Uterus (tissue), 4 donors: ENCODE data around the gene EEFSEC. TPM values are rescaled to one million over a fixed set of nuclear protein-coding genes. Genes with fewer than 3 reads are reported as not detected.

Source experiments
- DNase-seq, 2 donors: peaks; one replicate each; pipeline ENCODE4 v3.0.0-alpha.2; 2019 to 2020
- H3K27ac ChIP-seq, 2 donors: fragments of 200-600 bp; sonication (generic); 1 replicate in 1 of 2; 2 replicates in 1 of 2; pipeline ENCODE4 v1.5.1; 2016 to 2018
- H3K27me3 ChIP-seq, 2 donors: fragments of 200-600 bp; sonication (generic); one replicate each; pipeline ENCODE4 v1.5.1; 2018 to 2019; ENCODE audit warnings: control low read depth in 1 of 2
- H3K36me3 ChIP-seq, 2 donors: fragments of 200-600 bp; sonication (generic); one replicate each; pipeline ENCODE4 v1.5.1; 2019; ENCODE audit warnings: control low read depth in 1 of 2
- H3K4me1 ChIP-seq, 2 donors: fragments of 200-600 bp; sonication (generic); one replicate each; pipeline ENCODE4 v1.5.1; 2018 to 2019; ENCODE audit warnings: control low read depth in 1 of 2
- H3K4me3 ChIP-seq, 2 donors: fragments of 200-600 bp; sonication (generic); 1 replicate in 1 of 2; 2 replicates in 1 of 2; pipeline ENCODE4 v1.5.1; 2018 to 2019; ENCODE audit warnings: mild to moderate bottlenecking in 1 of 2
- H3K9me3 ChIP-seq, 2 donors: fragments of 200-600 bp; sonication (generic); one replicate each; pipeline ENCODE4 v1.5.1; 2019; ENCODE audit warnings: control low read depth in 1 of 2
- CTCF ChIP-seq, 4 experiments: fragments of 200-600 bp in 2 of 4; fragments of 450-650 bp in 2 of 4; sonication (generic) in 2 of 4; IDR thresholded peaks; one replicate each; pipeline ENCODE4 v1.5.1; 2016 to 2019; ENCODE audit warnings: antibody characterized with exemption in 4 of 4, mild to moderate bottlenecking in 2 of 4, moderate library complexity in 1 of 4
- POLR2A ChIP-seq, 2 donors: fragments of 450-650 bp; IDR thresholded peaks; one replicate each; pipeline ENCODE4 v1.6.1; 2016; ENCODE audit warnings: antibody characterized with exemption in 2 of 2, mild to moderate bottlenecking in 1 of 2, moderate library complexity in 1 of 2
- intact Hi-C: fragments of 100-400 bp; cut with DNase I; formaldehyde crosslinking; loops from one replicate; pipeline ENCODE4 v1.15.1; 2023; ENCODE audit warnings: low total_unique reads
- small RNA-seq: library from RNA; depleted of rRNA; stranded (forward); fragments of <200 nt; gene quantifications from one replicate; pipeline ENCODE3, GENCODE V24; 2016
- total RNA-seq, 4 donors: library from RNA; depleted of rRNA in 3 of 4; stranded (reverse); fragments of >200 nt in 3 of 4; gene quantifications; one replicate each; pipeline versions ENCODE4 v1.1.0 to v1.2.4, GENCODE V29; 2014 to 2023
- donor health status: DM: yes; HTN: yes; CAD: no.

EEFSEC gene
- total RNA-seq, 4 donors from 2014 or later = 2.9 to 20.0 (median 12.5) TPM

GRCh38 chr3:128455116-128455515, 301.8 kb downstream of the EEFSEC start:
- H3K27me3 ChIP-seq = no peaks in the 10 kb centered on the region
- no peaks in the 10 kb centered on the region for H3K4me1 ChIP-seq
- intact Hi-C loops = no loop called here
- TF ChIP-seq POLR2A (IDR thresholded peaks at IDR 0.05) = no peak
- TF ChIP-seq CTCF (IDR thresholded peaks at IDR 0.05) = no peak
- no peaks in the 10 kb centered on the region for H3K36me3 ChIP-seq
- H3K9me3 ChIP-seq = no peaks in the 10 kb centered on the region
- no peak for DNase-seq
- no peak overlapping the region for H3K4me3 ChIP-seq
- H3K27ac ChIP-seq = no peak overlapping the region

- H3K9me3 ChIP-seq = no peaks in the 10 kb centered on the region
- no peak overlapping the region for H3K27ac ChIP-seq
- no peaks in the 10 kb centered on the region for H3K27me3 ChIP-seq
- intact Hi-C loops = no loop called here
- H3K4me1 ChIP-seq = no peaks in the 10 kb centered on the region
- no peak for DNase-seq
- TF ChIP-seq CTCF (IDR thresholded peaks at IDR 0.05) (no peak), POLR2A (IDR thresholded peaks at IDR 0.05) (no peak)
- no peaks in the 10 kb centered on the region for H3K36me3 ChIP-seq
- no peak overlapping the region for H3K4me3 ChIP-seq
These were observed 302.8 kb downstream of the EEFSEC start for GRCh38 chr3:128455786-128456748.

- no peak for DNase-seq
- no peaks in the 10 kb centered on the region for H3K27me3 ChIP-seq
- H3K4me3 ChIP-seq = no peak overlapping the region
- no peaks in the 10 kb centered on the region for H3K4me1 ChIP-seq
- no peaks in the 10 kb centered on the region for H3K9me3 ChIP-seq
- H3K27ac ChIP-seq = no peak overlapping the region
- H3K36me3 ChIP-seq = no peaks in the 10 kb centered on the region
- TF ChIP-seq POLR2A (IDR thresholded peaks at IDR 0.05) (no peak), CTCF (IDR thresholded peaks at IDR 0.05) (no peak)
- intact Hi-C loops = no loop called here
These were observed 303.8 kb downstream of the EEFSEC start for GRCh38 chr3:128456776-128457715.

GRCh38 chr3:128457937-128458336, 304.7 kb downstream of the EEFSEC start:
- Histone ChIP-seq H3K36me3 (no peaks in the 10 kb centered on the region), H3K4me3 (no peak overlapping the region), H3K27me3 (no peaks in the 10 kb centered on the region), H3K27ac (no peak overlapping the region), H3K4me1 (no peaks in the 10 kb centered on the region), H3K9me3 (no peaks in the 10 kb centered on the region)
- no peak for DNase-seq
- intact Hi-C loops = no loop called here
- no peak for TF ChIP-seq CTCF (IDR thresholded peaks at IDR 0.05)
- TF ChIP-seq POLR2A (IDR thresholded peaks at IDR 0.05) = no peak

Small RNAs within 50 kb of the gene (small RNA-seq; reads per million reads assigned to genes)
- gene RNU6-823P = not detected

Other genes starting within 250 kb of the EEFSEC start
- gene KBTBD12, start 238.2 kb upstream of the EEFSEC start, total RNA-seq = 1 to 10 TPM in 2 of 4 donors, under 1 TPM in 1, not detected in 1; 0.59 to 2.8 (median 2.1) TPM
- gene SEC61A1, start 101.0 kb upstream of the EEFSEC start, total RNA-seq = 100 to 1,000 TPM in 2 of 4 donors, 10 to 100 TPM in 2; 55.9 to 197 (median 116) TPM
- 10 to 100 TPM in 3 of 4 donors, 1 to 10 TPM in 1; 9.7 to 38.4 (median 16.6) TPM for gene RUVBL1, start 29.7 kb upstream of the EEFSEC start, total RNA-seq